Spleen (tissue), 7 donors: Measurements from ENCODE around the gene CADPS2.

ENCODE experiments used
- CTCF ChIP-seq, 11 experiments: fragments of 200-600 bp in 7 of 11; fragments of 450-650 bp in 4 of 11; sonication (generic) in 4 of 11; IDR thresholded peaks in 8 of 11; conservative IDR thresholded peaks in 3 of 11; 1 replicate in 7 of 11; 2 replicates in 4 of 11; pipeline versions ENCODE4 v1.4.0 to v1.8.0; 2016 to 2021; ENCODE audit warnings: antibody characterized with exemption in 11 of 11, inconsistent platforms in 4 of 11, mild to moderate bottlenecking in 1 of 11
- POLR2AphosphoS5 ChIP-seq, 3 donors: sonication (generic); formaldehyde crosslinking; IDR thresholded peaks; one replicate each; pipeline ENCODE4 v1.5.1; 2017; ENCODE audit warnings: antibody characterized with exemption in 3 of 3
- donor health status: DM: no; HTN: no; CAD: no; lungs with moderate emphysema.
- donor health status: DM: no; HTN: no; CAD: no.
- donor health status: DM: no; HTN: no; CAD: no.

DNA sequence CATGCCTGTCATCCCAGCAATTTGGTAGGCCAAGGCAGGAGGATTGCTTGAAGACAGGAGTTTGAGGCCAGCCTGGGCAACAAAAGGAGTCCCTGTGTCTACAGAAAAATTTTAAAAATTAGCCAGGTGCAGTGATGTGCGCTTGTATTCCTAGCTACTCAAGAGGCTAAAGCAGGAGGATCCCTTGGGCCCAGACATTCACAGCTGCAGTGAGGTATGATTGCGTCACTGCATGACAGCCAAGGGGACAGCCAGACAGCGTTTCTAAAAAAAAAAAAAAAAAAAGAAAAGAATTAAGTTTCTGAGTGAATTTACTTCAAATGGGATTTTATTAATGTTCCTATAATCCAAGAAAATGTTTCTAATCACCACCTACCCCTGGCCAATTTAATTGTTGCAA, 96.1 kb downstream of the CADPS2 start:
- TF ChIP-seq CTCF (IDR thresholded peaks at IDR 0.05 in 8 of 11, conservative IDR thresholded peaks at IDR 0.05 in 3 of 11) (no peak), POLR2AphosphoS5 (IDR thresholded peaks at IDR 0.05) (no peak)
